Heart left ventricle (tissue), 16 donors: ENCODE results near the gene RNLS. TPM values are rescaled to one million over a fixed set of nuclear protein-coding genes. Genes with fewer than 3 reads are reported as not detected.

Experiments used
- ATAC-seq, 4 donors: fragments of 200-7000 bp; cut with Tn5 transposase; one replicate each; pipeline ENCODE4 v1.9.1; 2020 to 2022; ENCODE audit warnings: moderate library complexity in 4 of 4, mild to moderate bottlenecking in 3 of 4, moderate number of reproducible peaks in 1 of 4
- DNase-seq, 5 donors: peaks; one replicate each; pipeline ENCODE4 v3.0.0-alpha.2; 2020
- H3K27ac ChIP-seq, 12 donors: fragments of 200-600 bp; sonication (generic) in 4 of 12; one replicate each; pipeline versions ENCODE4 v1.5.0 to v1.8.0; 2016 to 2022; ENCODE audit warnings: mild to moderate bottlenecking in 2 of 12
- H3K27me3 ChIP-seq, 9 donors: fragments of 200-600 bp; sonication (generic) in 2 of 9; one replicate each; pipeline versions ENCODE4 v1.5.1 to v1.8.0; 2016 to 2022; ENCODE audit warnings: mild to moderate bottlenecking in 3 of 9
- H3K36me3 ChIP-seq, 9 donors: fragments of 200-600 bp; sonication (generic) in 2 of 9; one replicate each; pipeline versions ENCODE4 v1.5.0 to v1.8.0; 2018 to 2022; ENCODE audit warnings: mild to moderate bottlenecking in 2 of 9
- H3K4me1 ChIP-seq, 12 donors: fragments of 200-600 bp; sonication (generic) in 4 of 12; one replicate each; pipeline versions ENCODE4 v1.5.0 to v1.8.0; 2016 to 2022; ENCODE audit warnings: mild to moderate bottlenecking in 3 of 12
- H3K4me3 ChIP-seq, 12 donors: fragments of 200-600 bp; sonication (generic) in 4 of 12; one replicate each; pipeline versions ENCODE4 v1.5.0 to v1.8.0; 2017 to 2022; ENCODE audit warnings: mild to moderate bottlenecking in 9 of 12, moderate library complexity in 4 of 12
- H3K9me3 ChIP-seq, 12 donors: fragments of 200-600 bp; sonication (generic) in 4 of 12; one replicate each; pipeline versions ENCODE4 v1.5.0 to v1.8.0; 2016 to 2022; ENCODE audit warnings: mild to moderate bottlenecking in 1 of 12
- POLR2A ChIP-seq, 2 donors: fragments of 450-650 bp; IDR thresholded peaks; one replicate each; pipeline ENCODE4 v1.6.1; 2017; ENCODE audit warnings: antibody characterized with exemption in 2 of 2, mild to moderate bottlenecking in 2 of 2, moderate library complexity in 2 of 2
- WGBS, 4 donors: extraction: QIAGEN DNeasy Blood & Tissue Kit in 2 of 4; methylation state at CpG; one replicate each; pipeline versions ENCODE4 v1.1.5 to v1.1.7; 2013 to 2018; 5-methylcytosine and 5-hydroxymethylcytosine counted together
- intact Hi-C, 10 donors: fragments of 100-400 bp; cut with DNase I; formaldehyde crosslinking; loops; one replicate each; pipeline versions ENCODE4 v1.11.1 to v1.14.2; 2022
- polyA plus RNA-seq, 2 donors: library from polyadenylated mRNA; stranded (reverse); fragments of 200-250 nt; gene quantifications; one replicate each; pipeline ENCODE4 v1.2.3, GENCODE V29; 2013
- total RNA-seq, 9 donors: library from RNA; depleted of rRNA in 2 of 9; stranded (reverse); fragments of >200 nt in 2 of 9; fragmentation: NEBNext Ultra II Directional in 3 of 9; extraction: Animal tissue kit (Norgen Biotek cat#: 25700) in 3 of 9; gene quantifications; one replicate each; pipeline versions ENCODE4 v1.1.0 to v1.2.4, GENCODE V29; 2016 to 2023
- TF ChIP-seq, protein P1 (sequence below), 12 donors: fragments of 200-600 bp; sonication (generic) in 4 of 12; IDR thresholded peaks; one replicate each; pipeline versions ENCODE4 v1.5.0 to v1.8.0; 2018 to 2022; ENCODE audit warnings: antibody characterized with exemption in 12 of 12, mild to moderate bottlenecking in 5 of 12
- donor health status: ischemic (EF 13 %, LVEDD 7.1; RV severe dilation, severe dysfunction).
- donor health status: healthy with polysubstance abuse.
- donor health status: DM: no; HTN: yes; CAD: no.
- donor health status: DM: no; HTN: no; CAD: no.
- donor health status: ischemic (EF 25% LVEDD 6.9; RV normal size, moderate dysfunction).
- donor health status: ischemic (EF 25% LVEDD 5.7; RV mildly dilated, moderate dysfunction).
- donor health status: healthy.
- donor health status: DM: yes; HTN: yes; CAD: no.
- donor health status: ischemic (EF 35%, LVEDD 5.7; RV mildly dilated, moderate dysfunction).
- donor health status: nonischemic (EF 11% LVEDD 7.7; RV severe dilation, severe dysfunction).
- donor health status: DM: yes; HTN: yes; CAD: no.
- donor health status: PGD.
- donor health status: ischemic (EF 29% LVEDD 5.4; RV normal size, mild dysfunction).
- donor health status: nonischemic (EF 23%, LVEDD 6.1; RV moderate dilation, normal function).

The RNLS gene
- total and polyA plus RNA-seq, 11 donors: 6.6 to 30.7 (median 15.1) TPM

- intact Hi-C loops: no loop called here
- Histone ChIP-seq H3K27ac (no peak overlapping the region), H3K36me3 (no peaks in the 10 kb centered on the region), H3K9me3 (no peaks in the 10 kb centered on the region), H3K4me1 (no peaks in the 10 kb centered on the region), H3K27me3 (no peaks in the 10 kb centered on the region), H3K4me3 (no peak overlapping the region)
- DNase-seq: no peak
- 67 to 76% (median 70%) methylated on average over 3 of the region's 3 CpGs for WGBS, 4 donors
- ATAC-seq: no peak
- TF ChIP-seq, protein P1, sequence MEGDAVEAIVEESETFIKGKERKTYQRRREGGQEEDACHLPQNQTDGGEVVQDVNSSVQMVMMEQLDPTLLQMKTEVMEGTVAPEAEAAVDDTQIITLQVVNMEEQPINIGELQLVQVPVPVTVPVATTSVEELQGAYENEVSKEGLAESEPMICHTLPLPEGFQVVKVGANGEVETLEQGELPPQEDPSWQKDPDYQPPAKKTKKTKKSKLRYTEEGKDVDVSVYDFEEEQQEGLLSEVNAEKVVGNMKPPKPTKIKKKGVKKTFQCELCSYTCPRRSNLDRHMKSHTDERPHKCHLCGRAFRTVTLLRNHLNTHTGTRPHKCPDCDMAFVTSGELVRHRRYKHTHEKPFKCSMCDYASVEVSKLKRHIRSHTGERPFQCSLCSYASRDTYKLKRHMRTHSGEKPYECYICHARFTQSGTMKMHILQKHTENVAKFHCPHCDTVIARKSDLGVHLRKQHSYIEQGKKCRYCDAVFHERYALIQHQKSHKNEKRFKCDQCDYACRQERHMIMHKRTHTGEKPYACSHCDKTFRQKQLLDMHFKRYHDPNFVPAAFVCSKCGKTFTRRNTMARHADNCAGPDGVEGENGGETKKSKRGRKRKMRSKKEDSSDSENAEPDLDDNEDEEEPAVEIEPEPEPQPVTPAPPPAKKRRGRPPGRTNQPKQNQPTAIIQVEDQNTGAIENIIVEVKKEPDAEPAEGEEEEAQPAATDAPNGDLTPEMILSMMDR (IDR thresholded peaks at IDR 0.05): no peak
- no peak for TF ChIP-seq POLR2A (IDR thresholded peaks at IDR 0.05)
Measured at GRCh38 chr10:88507826-88508453, 75.2 kb downstream of the RNLS start.

DNA sequence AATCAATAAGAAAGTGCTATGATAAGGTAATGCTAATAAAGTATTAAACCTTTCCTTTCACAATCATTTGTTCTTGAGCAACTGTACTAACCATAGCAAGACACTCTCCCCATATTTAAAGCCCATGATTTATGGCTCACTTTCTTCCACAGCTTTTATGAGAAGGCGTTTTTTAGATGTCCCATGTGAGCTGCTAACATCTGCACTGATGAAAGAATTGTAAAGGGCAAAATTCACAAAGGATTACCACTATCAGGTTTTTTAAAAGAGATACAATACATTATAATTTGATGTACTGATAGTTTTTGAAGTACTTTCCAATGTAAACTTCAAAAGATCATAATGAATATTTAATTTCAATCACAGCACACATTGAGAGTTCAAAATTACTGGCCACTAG lies 75.7 kb downstream of the RNLS start:
- Histone ChIP-seq H3K27ac (no peak overlapping the region), H3K4me3 (no peak overlapping the region), H3K27me3 (no peaks in the 10 kb centered on the region), H3K36me3 (no peaks in the 10 kb centered on the region), H3K9me3 (no peaks in the 10 kb centered on the region), H3K4me1 (no peaks in the 10 kb centered on the region)
- DNase-seq (no peak), ATAC-seq (no peak)
- TF ChIP-seq, protein P1 (IDR thresholded peaks at IDR 0.05): no peak
- no peak for TF ChIP-seq POLR2A (IDR thresholded peaks at IDR 0.05)
- 67 to 79% (median 69%) methylated on average over 1 of the region's 1 CpG for WGBS, 4 donors
- intact Hi-C loops: no loop called here

DNA sequence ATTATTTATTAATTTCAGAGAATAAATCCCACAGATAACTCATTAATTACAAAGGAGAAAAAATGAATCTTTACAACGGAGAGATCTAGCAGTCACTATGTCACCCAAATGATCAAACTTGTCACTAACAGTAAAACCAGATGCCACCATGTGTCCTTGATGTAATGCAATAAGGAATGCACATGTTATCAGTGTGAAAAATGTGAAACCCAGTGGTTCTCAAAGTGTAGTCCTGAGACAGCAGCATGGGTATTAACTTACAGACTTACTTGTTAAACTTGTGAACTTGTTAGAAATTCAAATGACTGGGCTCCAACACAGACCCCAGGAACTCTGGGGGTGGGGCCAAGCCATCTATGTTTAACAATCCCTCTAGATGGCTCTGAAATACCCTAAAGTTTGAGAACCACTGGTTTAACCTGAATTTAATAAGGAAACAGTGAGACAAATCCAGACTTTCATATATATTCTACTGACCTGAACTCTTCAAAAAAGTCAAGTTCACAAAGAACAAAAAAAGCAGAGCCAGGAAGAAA lies 77.4 kb downstream of the RNLS start:
- WGBS, 4 donors: 51 to 70% (median 62%) methylated on average over 1 of the region's 1 CpG
- no peaks in the 10 kb centered on the region for H3K9me3 ChIP-seq
- DNase-seq (no peak), ATAC-seq (no peak)
- H3K27me3 ChIP-seq: no peaks in the 10 kb centered on the region
- H3K4me1 ChIP-seq: no peaks in the 10 kb centered on the region
- TF ChIP-seq POLR2A (IDR thresholded peaks at IDR 0.05): no peak
- TF ChIP-seq, protein P1 (IDR thresholded peaks at IDR 0.05): no peak
- intact Hi-C loops: no loop called here
- no peaks in the 10 kb centered on the region for H3K36me3 ChIP-seq
- H3K27ac ChIP-seq: no peak overlapping the region
- no peak overlapping the region for H3K4me3 ChIP-seq

- Histone ChIP-seq H3K4me3 (no peak overlapping the region), H3K36me3 (no peaks in the 10 kb centered on the region), H3K9me3 (no peaks in the 10 kb centered on the region), H3K4me1 (no peaks in the 10 kb centered on the region), H3K27ac (no peak overlapping the region), H3K27me3 (no peaks in the 10 kb centered on the region)
- intact Hi-C loops: no loop called here
- 81 to 91% (median 86%) methylated on average over 1 of the region's 1 CpG for WGBS, 4 donors
- ATAC-seq (no peak), DNase-seq (no peak)
- TF ChIP-seq, protein P1 (IDR thresholded peaks at IDR 0.05): no peak
- TF ChIP-seq POLR2A (IDR thresholded peaks at IDR 0.05): no peak
Measured at GRCh38 chr10:88505265-88505664, 77.9 kb downstream of the RNLS start.
